Duodenal mucosa (tissue), 2 donors: ENCODE data around the gene CNR1.

Experiments
- H3K27ac ChIP-seq: one replicate; pipeline ENCODE4 v1.7.0; 2013; ENCODE audit warnings: low read depth, low read length
- H3K27me3 ChIP-seq, 2 donors: one replicate each; pipeline ENCODE4 v1.7.0; 2013; ENCODE audit warnings: low read length in 2 of 2, control low read depth in 1 of 2; ENCODE audit not compliant: insufficient read depth in 2 of 2, control insufficient read depth in 1 of 2
- H3K36me3 ChIP-seq, 2 donors: one replicate each; pipeline ENCODE4 v1.7.0; 2013; ENCODE audit warnings: low read length in 2 of 2, control low read depth in 1 of 2; ENCODE audit not compliant: insufficient read depth in 2 of 2, control insufficient read depth in 1 of 2
- H3K4me1 ChIP-seq, 2 donors: one replicate each; pipeline ENCODE4 v1.7.0; 2013; ENCODE audit warnings: low read length in 2 of 2, control low read depth in 1 of 2; ENCODE audit not compliant: insufficient read depth in 2 of 2, control insufficient read depth in 1 of 2
- H3K4me3 ChIP-seq, 2 donors: one replicate each; pipeline ENCODE4 v1.7.0; 2013; ENCODE audit warnings: low read length in 2 of 2, low read depth in 1 of 2
- H3K9ac ChIP-seq, 2 donors: one replicate each; pipeline ENCODE4 v1.7.0; 2013; ENCODE audit warnings: low read length in 2 of 2, low read depth in 1 of 2
- H3K9me3 ChIP-seq, 2 donors: one replicate each; pipeline ENCODE4 v1.7.0; 2013; ENCODE audit warnings: low read length in 2 of 2, control low read depth in 1 of 2; ENCODE audit not compliant: control insufficient read depth in 1 of 2

The CNR1 gene

GRCh38 chr6:88171312-88171711, 5.2 kb upstream of the CNR1 start:
- Histone ChIP-seq H3K4me3 (no peak overlapping the region), H3K27me3 (peaks cover 26 to 27% of the 10 kb centered on the region in 2 donors), H3K9ac (no peak overlapping the region), H3K4me1 (peaks cover 0 to 4% of the 10 kb centered on the region in 2 donors), H3K27ac (no peak overlapping the region), H3K36me3 (no peaks in the 10 kb centered on the region), H3K9me3 (no peaks in the 10 kb centered on the region)

- no peak overlapping the region for H3K27ac ChIP-seq
- no peaks in the 10 kb centered on the region for H3K36me3 ChIP-seq
- peaks cover 0 to 8% of the 10 kb centered on the region in 2 donors for H3K4me1 ChIP-seq
- no peaks in the 10 kb centered on the region for H3K9me3 ChIP-seq
- H3K4me3 ChIP-seq: no peak overlapping the region
- peaks cover 45 to 50% of the 10 kb centered on the region in 2 donors for H3K27me3 ChIP-seq
- no peak overlapping the region for H3K9ac ChIP-seq
Observed at GRCh38 chr6:88168362-88168761, 2.2 kb upstream of the CNR1 start.

GRCh38 chr6:88167352-88167937, 1.3 kb upstream of the CNR1 start:
- H3K4me1 ChIP-seq: peaks cover 0 to 8% of the 10 kb centered on the region in 2 donors
- peak overlapping the region; percentile 9 to 58 for H3K4me3 ChIP-seq
- H3K9me3 ChIP-seq: no peaks in the 10 kb centered on the region
- H3K36me3 ChIP-seq: no peaks in the 10 kb centered on the region
- H3K27ac ChIP-seq: no peak overlapping the region
- peaks cover 45 to 58% of the 10 kb centered on the region in 2 donors for H3K27me3 ChIP-seq
- no peak overlapping the region for H3K9ac ChIP-seq

- Histone ChIP-seq H3K27ac (no peak overlapping the region), H3K4me1 (peaks cover 0 to 8% of the 10 kb centered on the region in 2 donors), H3K36me3 (no peaks in the 10 kb centered on the region), H3K27me3 (peaks cover 45 to 58% of the 10 kb centered on the region in 2 donors), H3K9me3 (no peaks in the 10 kb centered on the region), H3K4me3 (peak overlapping the region; percentile 42 to 58), H3K9ac (no peak overlapping the region)
Observed at GRCh38 chr6:88166493-88167351, 575 bp upstream of the CNR1 start.

- peaks cover 42 to 58% of the 10 kb centered on the region in 2 donors for H3K27me3 ChIP-seq
- H3K4me3 ChIP-seq: peak overlapping the region; percentile 42 to 58
- H3K9ac ChIP-seq: no peak overlapping the region
- H3K9me3 ChIP-seq: no peaks in the 10 kb centered on the region
- no peaks in the 10 kb centered on the region for H3K36me3 ChIP-seq
- no peak overlapping the region for H3K27ac ChIP-seq
- peaks cover 0 to 8% of the 10 kb centered on the region in 2 donors for H3K4me1 ChIP-seq
Observed at GRCh38 chr6:88165087-88165843, 882 bp downstream of the CNR1 start.

GRCh38 chr6:88164061-88164460, 2.1 kb downstream of the CNR1 start:
- Histone ChIP-seq H3K27me3 (peaks cover 42 to 52% of the 10 kb centered on the region in 2 donors), H3K4me1 (peaks cover 0 to 8% of the 10 kb centered on the region in 2 donors), H3K9ac (no peak overlapping the region), H3K27ac (no peak overlapping the region), H3K4me3 (no peak overlapping the region), H3K36me3 (no peaks in the 10 kb centered on the region), H3K9me3 (no peaks in the 10 kb centered on the region)

GRCh38 chr6:88163616-88164015, 2.5 kb downstream of the CNR1 start:
- Histone ChIP-seq H3K36me3 (no peaks in the 10 kb centered on the region), H3K4me1 (peaks cover 0 to 8% of the 10 kb centered on the region in 2 donors), H3K27ac (no peak overlapping the region), H3K9ac (no peak overlapping the region), H3K9me3 (no peaks in the 10 kb centered on the region), H3K4me3 (no peak overlapping the region), H3K27me3 (peaks cover 40 to 47% of the 10 kb centered on the region in 2 donors)

- no peaks in the 10 kb centered on the region for H3K9me3 ChIP-seq
- H3K27me3 ChIP-seq: peaks cover 24 to 32% of the 10 kb centered on the region in 2 donors
- H3K4me1 ChIP-seq: peaks cover 0 to 8% of the 10 kb centered on the region in 2 donors
- no peak overlapping the region for H3K4me3 ChIP-seq
- H3K9ac ChIP-seq: no peak overlapping the region
- H3K36me3 ChIP-seq: no peaks in the 10 kb centered on the region
- H3K27ac ChIP-seq: no peak overlapping the region
Observed at GRCh38 chr6:88161940-88162339, 4.2 kb downstream of the CNR1 start.

GRCh38 chr6:88157106-88157505, 9.0 kb downstream of the CNR1 start:
- H3K4me1 ChIP-seq: no peaks in the 10 kb centered on the region
- no peak overlapping the region for H3K4me3 ChIP-seq
- H3K9ac ChIP-seq: no peak overlapping the region
- H3K9me3 ChIP-seq: no peaks in the 10 kb centered on the region
- no peaks in the 10 kb centered on the region for H3K36me3 ChIP-seq
- H3K27me3 ChIP-seq: no peaks in the 10 kb centered on the region
- no peak overlapping the region for H3K27ac ChIP-seq
